ENCODE results near the gene HNRNPUL1. TPM values are rescaled to one million over a fixed set of nuclear protein-coding genes. Genes with fewer than 3 reads are reported as not detected.

Gene HNRNPUL1
- total and polyA plus RNA-seq, 10 of the 15 experiments (the other 5 are each of a cell fraction or from before 2014, with no cell fraction given), result 11.1 to 276 (median 117) TPM

- no peak for TF ChIP-seq BCL3 (IDR thresholded peaks at IDR 0.05; ENCODE audit: borderline replicate concordance, insufficient read depth, low read depth, low read length, poor library complexity, severe bottlenecking)
- no peak for TF ChIP-seq USF1 (IDR thresholded peaks at IDR 0.05; ENCODE audit: borderline replicate concordance, extremely low read length, insufficient read depth, low read depth, low read length)
- TF ChIP-seq PBX3 (IDR thresholded peaks at IDR 0.05; ENCODE audit: insufficient replicate concordance, low read depth, low read length), result no peak
- no peak for TF ChIP-seq KLF5 (IDR thresholded peaks at IDR 0.05; ENCODE audit: partially characterized antibody)
- TF ChIP-seq CBX5 (IDR thresholded peaks at IDR 0.05; ENCODE audit: low read depth), result no peak
- no peak for TF ChIP-seq KAT2A (conservative IDR thresholded peaks at IDR 0.05; ENCODE audit: control insufficient read depth, low read depth, low read length)
- TF ChIP-seq SMAD5 (IDR thresholded peaks at IDR 0.05; ENCODE audit: low read depth), result no peak
Observed at GRCh38 chr19:41241859-41242258, 22.3 kb upstream of the HNRNPUL1 start (continued).

GRCh38 chr19:41244117-41244516 is 20.1 kb upstream of the HNRNPUL1 start:
- DNase-seq (ENCODE audit: low read depth, low spot score) (no peak), FAIRE-seq (no peak), ATAC-seq (no peak)
- in situ Hi-C loops (cut with MboI), result no loop called here
- intact Hi-C loops (cut with micrococcal nuclease; ENCODE audit: unreplicated experiment), result no loop called here
- H3K4me3 ChIP-seq, result no peak overlapping the region
- POLR2A ChIA-PET, result no interaction called here
- no peak overlapping the region for H3K4me2 ChIP-seq (ENCODE audit: control insufficient read depth, insufficient read depth)
- SMC1A ChIA-PET (ENCODE audit: uncharacterized antibody, unreplicated experiment), result no interaction called here
- no peaks in the 10 kb centered on the region for H3K9me3 ChIP-seq (replicated peaks; ENCODE audit: control insufficient read depth, insufficient read depth, low read length)
- no peaks in the 10 kb centered on the region for H4K20me1 ChIP-seq (ENCODE audit: control insufficient read depth, insufficient read depth)
- 13% methylated on average over 3 of the region's 4 CpGs for WGBS (ENCODE audit: insufficient coverage, insufficient replicate concordance, low lambda C conversion rate, missing lambda C conversion rate)
- no peak overlapping the region for H3K9ac ChIP-seq (ENCODE audit: control insufficient read depth, insufficient read depth, low read length)
- no peaks in the 10 kb centered on the region for H3K79me2 ChIP-seq (ENCODE audit: control insufficient read depth, insufficient read depth, low read length)
- no TSS peak for BruUV-seq (replicated peaks)
- no peaks in the 10 kb centered on the region; a peak in 1 of 4 replicates for H3K27me3 ChIP-seq (replicated peaks in 1 of 2; ENCODE audit: control insufficient read depth in 2 of 2, insufficient read depth in 2 of 2, low read length in 1 of 2)
- RAD21 ChIA-PET (ENCODE audit: unreplicated experiment), result no interaction called here
- H3K4me1 ChIP-seq (ENCODE audit: control insufficient read depth, insufficient read depth, low read length), result no peaks in the 10 kb centered on the region
- no peak overlapping the region for H2AFZ ChIP-seq (ENCODE audit: control insufficient read depth, low read depth, low read length)
- CTCF ChIA-PET, result no interaction called here
- no peak overlapping the region for H3K27ac ChIP-seq (ENCODE audit: control insufficient read depth, insufficient read depth)
- H3K36me3 ChIP-seq (ENCODE audit: control insufficient read depth in 2 of 2, insufficient read depth in 2 of 2, low read length in 1 of 2), result no peaks in the 10 kb centered on the region
- TF ChIP-seq IKZF1 (conservative IDR thresholded peaks at IDR 0.05) (no peak), ATF2 (IDR thresholded peaks at IDR 0.05; ENCODE audit: low read length) (no peak), PAX8 (IDR thresholded peaks at IDR 0.05) (no peak), RB1 (IDR thresholded peaks at IDR 0.05; ENCODE audit: borderline replicate concordance) (no peak), MLLT1 (IDR thresholded peaks at IDR 0.05) (no peak), HCFC1 (IDR thresholded peaks at IDR 0.05; ENCODE audit: low read length) (no peak), YBX1 (IDR thresholded peaks at IDR 0.05) (no peak), SKIL (IDR thresholded peaks at IDR 0.05; ENCODE audit: low read depth, poor library complexity, severe bottlenecking) (no peak)
